Smooth muscle cell (in vitro differentiated cells): ENCODE measurements around the gene NPLOC4. TPM values are rescaled to one million over a fixed set of nuclear protein-coding genes. Genes with fewer than 3 reads are reported as not detected.

Experiments used
- DNase-seq: peaks from one replicate; lab custom pipeline; 2025; ENCODE audit not compliant: unreplicated experiment; lab: John Stamatoyannopoulos, UW
- H2AFZ ChIP-seq: fragments of 200-600 bp; sonication (generic); 2 replicates; pipeline ENCODE4 v1.6.0; 2016; ENCODE audit warnings: antibody characterized with exemption, low read depth, mild to moderate bottlenecking
- H3F3A ChIP-seq: fragments of 200-600 bp; sonication (generic); 2 replicates; pipeline ENCODE4 v1.6.0; 2017; ENCODE audit warnings: antibody characterized with exemption, low read depth
- H3K27ac ChIP-seq: fragments of 200-600 bp; sonication (generic); 2 replicates; pipeline ENCODE4 v1.5.1; 2016; ENCODE audit warnings: low read depth, mild to moderate bottlenecking
- H3K27me3 ChIP-seq: fragments of 200-600 bp; sonication (generic); 2 replicates; pipeline ENCODE4 v1.6.1; 2016; ENCODE audit warnings: low read depth, mild to moderate bottlenecking
- H3K36me3 ChIP-seq: fragments of 200-600 bp; sonication (generic); 2 replicates; pipeline ENCODE4 v1.5.1; 2016; ENCODE audit warnings: low read depth
- H3K4me1 ChIP-seq: fragments of 200-600 bp; sonication (generic); 2 replicates; pipeline ENCODE4 v1.5.1; 2016; ENCODE audit warnings: low read depth
- H3K4me2 ChIP-seq: fragments of 200-600 bp; sonication (generic); 2 replicates; pipeline ENCODE4 v1.6.0; 2016; ENCODE audit warnings: mild to moderate bottlenecking
- H3K4me3 ChIP-seq: fragments of 200-600 bp; sonication (generic); 2 replicates; pipeline ENCODE4 v1.5.1; 2016; ENCODE audit warnings: mild to moderate bottlenecking
- H3K79me2 ChIP-seq: fragments of 200-600 bp; sonication (generic); 2 replicates; pipeline ENCODE4 v1.6.0; 2016; ENCODE audit warnings: low read depth, mild to moderate bottlenecking
- H3K9ac ChIP-seq: fragments of 200-600 bp; sonication (generic); 2 replicates; pipeline ENCODE4 v1.6.0; 2016; ENCODE audit warnings: low read depth
- H3K9me3 ChIP-seq: fragments of 200-600 bp; sonication (generic); replicated peaks from 2 replicates; pipeline ENCODE4 v1.5.1; 2016; ENCODE audit warnings: low read depth
- H4K20me1 ChIP-seq: fragments of 200-600 bp; sonication (generic); 2 replicates; pipeline ENCODE4 v1.6.0; 2016; ENCODE audit warnings: low read depth
- CTCF ChIP-seq: fragments of 200-600 bp; sonication (generic); IDR thresholded peaks from 2 replicates; pipeline ENCODE4 v1.5.1; 2017; ENCODE audit warnings: borderline replicate concordance, mild to moderate bottlenecking, antibody characterized with exemption; ENCODE audit not compliant: insufficient read depth, poor library complexity, severe bottlenecking
- WGBS: methylation state at CpG from one replicate; pipeline ENCODE4 v1.1.7; 2016; ENCODE audit warnings: low lambda C conversion rate; 5-methylcytosine and 5-hydroxymethylcytosine counted together
- polyA plus RNA-seq: library from polyadenylated mRNA; unstranded; fragments of >200 nt; fragmentation: Nextera tagmentation; extraction: Ambion mirVana; gene quantifications from 2 replicates; pipeline ENCODE4 v1.2.1, GENCODE V29; 2016
- total RNA-seq: library from RNA; depleted of rRNA; stranded (reverse); fragments of >200 nt; gene quantifications from 2 replicates; pipeline ENCODE4 v1.2.3, GENCODE V29; 2014

The NPLOC4 gene
- total and polyA plus RNA-seq, 2 experiments from 2014 or later: 58.1 to 60.9 TPM

- Histone ChIP-seq H3K9me3 (no peaks in the 10 kb centered on the region), H4K20me1 (peaks cover 55% of the 10 kb centered on the region), H3K27ac (peak overlapping the region; percentile 44), H3K4me1 (peaks cover 9% of the 10 kb centered on the region), H3K79me2 (peaks cover 14% of the 10 kb centered on the region), H3K4me3 (no peak overlapping the region), H3K4me2 (no peak overlapping the region), H3K27me3 (no peaks in the 10 kb centered on the region), H3K36me3 (peaks cover 11% of the 10 kb centered on the region), H3F3A (peaks cover 7% of the 10 kb centered on the region), H3K9ac (no peak overlapping the region), H2AFZ (no peak overlapping the region)
- TF ChIP-seq CTCF: no peak
- WGBS: 63% methylated on average over 5 of the region's 5 CpGs
- DNase-seq: no peak
These were observed 54.6 kb downstream of the NPLOC4 start for GRCh38 chr17:81582341-81582740.

- H3K27me3 ChIP-seq: no peaks in the 10 kb centered on the region
- peaks cover 58% of the 10 kb centered on the region for H4K20me1 ChIP-seq
- peaks cover 10% of the 10 kb centered on the region for H3K36me3 ChIP-seq
- no peak overlapping the region for H2AFZ ChIP-seq
- peaks cover 7% of the 10 kb centered on the region for H3F3A ChIP-seq
- 98% methylated on average over 8 of the region's 8 CpGs for WGBS
- peak overlapping the region; percentile 44 for H3K27ac ChIP-seq
- no peak overlapping the region for H3K9ac ChIP-seq
- no peak overlapping the region for H3K4me3 ChIP-seq
- no peak overlapping the region for H3K4me2 ChIP-seq
- peaks cover 11% of the 10 kb centered on the region for H3K4me1 ChIP-seq
- H3K79me2 ChIP-seq: peaks cover 14% of the 10 kb centered on the region
- DNase-seq: no peak
- H3K9me3 ChIP-seq: no peaks in the 10 kb centered on the region
- no peak for TF ChIP-seq CTCF
These were observed 55.2 kb downstream of the NPLOC4 start for GRCh38 chr17:81581758-81582157.

- no peak for DNase-seq
- H4K20me1 ChIP-seq: peaks cover 70% of the 10 kb centered on the region
These were observed 56.4 kb downstream of the NPLOC4 start for GRCh38 chr17:81580481-81580880.

More at GRCh38 chr17:81580481-81580880, 56.4 kb downstream of the NPLOC4 start:
- H3K4me3 ChIP-seq: no peak overlapping the region
- no peak for TF ChIP-seq CTCF
- H3K79me2 ChIP-seq: peaks cover 20% of the 10 kb centered on the region
- peaks cover 11% of the 10 kb centered on the region for H3K4me1 ChIP-seq
- 93% methylated on average over 6 of the region's 6 CpGs for WGBS
- H3K27ac ChIP-seq: peak overlapping the region; percentile 66
- no peak overlapping the region for H2AFZ ChIP-seq
- peak overlapping the region; percentile 56 for H3K4me2 ChIP-seq
- no peak overlapping the region for H3K9ac ChIP-seq
- H3K9me3 ChIP-seq: no peaks in the 10 kb centered on the region
- H3F3A ChIP-seq: peaks cover 7% of the 10 kb centered on the region
- H3K27me3 ChIP-seq: no peaks in the 10 kb centered on the region
- peaks cover 7% of the 10 kb centered on the region for H3K36me3 ChIP-seq
